OCI-LY1 (cell line): ENCODE measurements around the gene PLXNA1.

Source experiments
- H2AFZ ChIP-seq: fragments of 200-600 bp; sonication (generic), shearing (Covaris generic); 2 replicates; pipeline ENCODE4 v1.6.0; 2014; ENCODE audit warnings: antibody characterized with exemption, mild to moderate bottlenecking, low read length
- H3F3A ChIP-seq: fragments of 200-600 bp; sonication (generic), shearing (Covaris generic); 2 replicates; pipeline ENCODE4 v1.6.0; 2014; ENCODE audit warnings: mild to moderate bottlenecking, antibody characterized with exemption, low read length, moderate library complexity; ENCODE audit not compliant: insufficient read depth
- H3K27ac ChIP-seq: fragments of 200-600 bp; sonication (generic); 2 replicates; pipeline ENCODE4 v1.5.1; 2014; ENCODE audit warnings: low read length, mixed run types, mild to moderate bottlenecking, low read depth; ENCODE audit not compliant: poor library complexity, severe bottlenecking
- H3K27me3 ChIP-seq: fragments of 200-600 bp; sonication (generic); 2 replicates; pipeline ENCODE4 v1.6.0; 2014; ENCODE audit warnings: antibody characterized with exemption, mild to moderate bottlenecking, low read length, moderate library complexity; ENCODE audit not compliant: insufficient read depth
- H3K36me3 ChIP-seq: fragments of 200-600 bp; sonication (generic); 2 replicates; pipeline ENCODE4 v1.6.1; 2014; ENCODE audit warnings: mild to moderate bottlenecking, antibody characterized with exemption, low read length, moderate library complexity, mixed read lengths; ENCODE audit not compliant: insufficient read depth
- H3K4me1 ChIP-seq: fragments of 200-600 bp; sonication (generic); 2 replicates; pipeline ENCODE4 v1.5.1; 2014; ENCODE audit warnings: mild to moderate bottlenecking, low read length, moderate library complexity; ENCODE audit not compliant: insufficient read depth, severe bottlenecking
- H3K4me2 ChIP-seq: fragments of 200-600 bp; sonication (generic), shearing (Covaris generic); 2 replicates; pipeline ENCODE4 v1.6.1; 2014; ENCODE audit warnings: low read length
- H3K4me3 ChIP-seq: fragments of 200-600 bp; sonication (generic); 2 replicates; pipeline ENCODE4 v1.5.1; 2014; ENCODE audit warnings: low read length, low read depth, mild to moderate bottlenecking, mixed read lengths; ENCODE audit not compliant: poor library complexity, severe bottlenecking
- H3K79me2 ChIP-seq: fragments of 200-600 bp; shearing (Covaris generic); 2 replicates; pipeline ENCODE4 v1.6.1; 2016; ENCODE audit warnings: mixed run types, low read length, mixed read lengths; ENCODE audit not compliant: insufficient read depth
- H3K9ac ChIP-seq: fragments of 200-600 bp; sonication (generic), shearing (Covaris generic); 2 replicates; pipeline ENCODE4 v1.6.1; 2014; ENCODE audit warnings: mild to moderate bottlenecking, low read length, mixed read lengths
- H3K9me2 ChIP-seq: fragments of 200-600 bp; sonication (generic), shearing (Covaris generic); 2 replicates; pipeline ENCODE4 v1.6.1; 2014; ENCODE audit warnings: low read depth, mild to moderate bottlenecking, low read length, mixed read lengths
- H3K9me3 ChIP-seq: fragments of 200-600 bp; shearing (Covaris generic); 2 replicates; pipeline ENCODE4 v1.6.1; 2014; ENCODE audit warnings: low read length, mixed read lengths
- H4K20me1 ChIP-seq: fragments of 200-600 bp; sonication (generic), shearing (Covaris generic); 2 replicates; pipeline ENCODE4 v1.6.0; 2016; ENCODE audit warnings: mild to moderate bottlenecking, low read length; ENCODE audit not compliant: insufficient read depth
- EZH2 ChIP-seq: fragments of 200-600 bp; sonication (generic), shearing (Covaris generic); IDR thresholded peaks from 2 replicates; pipeline ENCODE4 v1.8.0; 2017; ENCODE audit warnings: borderline replicate concordance, mixed run types, mild to moderate bottlenecking, antibody characterized with exemption, low read length, moderate library complexity, mixed read lengths
- TF ChIP-seq, protein P1 (sequence below): fragments of 200-600 bp; sonication (generic), shearing (Covaris generic); IDR thresholded peaks from 2 replicates; pipeline ENCODE4 v1.5.1; 2017; ENCODE audit warnings: mild to moderate bottlenecking, antibody characterized with exemption, low read length, moderate library complexity, mixed read lengths

Gene PLXNA1

GRCh38 chr3:127016461-127016860, 33.5 kb downstream of the PLXNA1 start:
- Histone ChIP-seq H3K4me3 (no peak overlapping the region), H3K36me3 (no peaks in the 10 kb centered on the region), H3K79me2 (no peaks in the 10 kb centered on the region), H3K27me3 (no peaks in the 10 kb centered on the region), H2AFZ (no peak overlapping the region), H3K9ac (no peak overlapping the region), H3K9me3 (no peaks in the 10 kb centered on the region), H3K9me2 (no peaks in the 10 kb centered on the region), H3K4me2 (no peak overlapping the region), H3K27ac (no peak overlapping the region), H4K20me1 (no peaks in the 10 kb centered on the region), H3F3A (no peaks in the 10 kb centered on the region), H3K4me1 (no peaks in the 10 kb centered on the region)
- TF ChIP-seq EZH2 = no peak
- TF ChIP-seq, protein P1, sequence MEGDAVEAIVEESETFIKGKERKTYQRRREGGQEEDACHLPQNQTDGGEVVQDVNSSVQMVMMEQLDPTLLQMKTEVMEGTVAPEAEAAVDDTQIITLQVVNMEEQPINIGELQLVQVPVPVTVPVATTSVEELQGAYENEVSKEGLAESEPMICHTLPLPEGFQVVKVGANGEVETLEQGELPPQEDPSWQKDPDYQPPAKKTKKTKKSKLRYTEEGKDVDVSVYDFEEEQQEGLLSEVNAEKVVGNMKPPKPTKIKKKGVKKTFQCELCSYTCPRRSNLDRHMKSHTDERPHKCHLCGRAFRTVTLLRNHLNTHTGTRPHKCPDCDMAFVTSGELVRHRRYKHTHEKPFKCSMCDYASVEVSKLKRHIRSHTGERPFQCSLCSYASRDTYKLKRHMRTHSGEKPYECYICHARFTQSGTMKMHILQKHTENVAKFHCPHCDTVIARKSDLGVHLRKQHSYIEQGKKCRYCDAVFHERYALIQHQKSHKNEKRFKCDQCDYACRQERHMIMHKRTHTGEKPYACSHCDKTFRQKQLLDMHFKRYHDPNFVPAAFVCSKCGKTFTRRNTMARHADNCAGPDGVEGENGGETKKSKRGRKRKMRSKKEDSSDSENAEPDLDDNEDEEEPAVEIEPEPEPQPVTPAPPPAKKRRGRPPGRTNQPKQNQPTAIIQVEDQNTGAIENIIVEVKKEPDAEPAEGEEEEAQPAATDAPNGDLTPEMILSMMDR = no peak

DNA sequence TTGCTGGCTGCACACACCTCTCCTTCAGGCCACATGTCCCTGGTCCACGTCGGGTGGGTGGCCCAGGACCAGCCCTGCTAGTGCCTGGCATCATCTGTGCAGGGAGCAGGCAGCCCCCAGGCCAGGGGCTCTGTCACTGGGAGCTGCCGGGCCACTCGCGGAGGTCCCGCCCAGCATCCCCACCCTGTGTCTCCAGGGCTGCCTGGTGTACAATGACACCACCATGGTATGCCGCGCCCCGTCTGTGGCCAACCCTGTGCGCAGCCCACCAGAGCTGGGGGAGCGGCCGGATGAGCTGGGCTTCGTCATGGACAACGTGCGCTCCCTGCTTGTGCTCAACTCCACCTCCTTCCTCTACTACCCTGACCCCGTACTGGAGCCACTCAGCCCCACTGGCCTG, 34.3 kb downstream of the PLXNA1 start:
- Histone ChIP-seq H3K36me3 (no peaks in the 10 kb centered on the region), H3K4me2 (no peak overlapping the region), H3K27ac (no peak overlapping the region), H3F3A (no peaks in the 10 kb centered on the region), H2AFZ (no peak overlapping the region), H3K9me2 (no peaks in the 10 kb centered on the region), H4K20me1 (no peaks in the 10 kb centered on the region), H3K4me1 (no peaks in the 10 kb centered on the region), H3K4me3 (no peak overlapping the region), H3K79me2 (no peaks in the 10 kb centered on the region), H3K9me3 (no peaks in the 10 kb centered on the region), H3K9ac (no peak overlapping the region), H3K27me3 (no peaks in the 10 kb centered on the region)
- TF ChIP-seq EZH2 = no peak
- TF ChIP-seq, protein P1 = no peak

DNA sequence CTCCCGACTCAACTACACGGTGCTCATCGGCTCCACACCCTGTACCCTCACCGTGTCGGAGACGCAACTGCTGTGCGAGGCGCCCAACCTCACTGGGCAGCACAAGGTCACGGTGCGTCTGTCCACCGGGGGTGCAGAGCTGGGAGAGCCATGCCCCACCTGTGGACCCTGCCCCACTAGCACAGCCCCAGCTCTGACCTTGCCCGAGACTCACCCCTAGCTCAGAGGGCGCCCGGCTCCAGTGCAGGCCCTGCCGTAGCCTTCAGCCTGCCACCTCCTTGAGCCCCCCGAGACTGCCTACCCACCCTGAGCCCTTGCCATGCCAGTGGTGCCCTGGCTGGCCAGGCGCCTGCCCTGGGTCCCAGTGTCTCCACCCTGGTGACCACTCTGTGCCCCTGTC, 34.9 kb downstream of the PLXNA1 start:
- no peaks in the 10 kb centered on the region for H4K20me1 ChIP-seq
- no peaks in the 10 kb centered on the region for H3K9me2 ChIP-seq
- H3K9ac ChIP-seq = no peak overlapping the region
- no peak overlapping the region for H2AFZ ChIP-seq
- H3K4me3 ChIP-seq = no peak overlapping the region
- no peaks in the 10 kb centered on the region for H3K9me3 ChIP-seq
- H3K36me3 ChIP-seq = no peaks in the 10 kb centered on the region
- H3F3A ChIP-seq = no peaks in the 10 kb centered on the region
- H3K79me2 ChIP-seq = no peaks in the 10 kb centered on the region
- H3K4me2 ChIP-seq = no peak overlapping the region
- H3K27ac ChIP-seq = no peak overlapping the region
- no peaks in the 10 kb centered on the region for H3K4me1 ChIP-seq
- no peak for TF ChIP-seq EZH2
- TF ChIP-seq, protein P1 = no peak
- H3K27me3 ChIP-seq = no peaks in the 10 kb centered on the region
